ENCODE measurements around the gene AIMP1. TPM values are rescaled to one million over a fixed set of nuclear protein-coding genes. Genes with fewer than 3 reads are reported as not detected.

AIMP1 gene
- total and polyA plus RNA-seq, 12 donors, result 7.3 to 75.2 (median 37.0) TPM

- H3K36me3 ChIP-seq (replicated peaks in 1 of 2), result no peaks in the 10 kb centered on the region
- no peak overlapping the region for H3K4me3 ChIP-seq
- no peaks in the 10 kb centered on the region for H3K9me3 ChIP-seq (replicated peaks in 1 of 3)
- H3K27me3 ChIP-seq, result no peaks in the 10 kb centered on the region
- 84 to 91% (median 89%) methylated on average over 8 of the region's 8 CpGs for WGBS, 4 donors
- TF ChIP-seq CTCF (IDR thresholded peaks at IDR 0.05) (no peak), POLR2A (IDR thresholded peaks at IDR 0.05) (no peak)
- H3K27ac ChIP-seq, result no peak overlapping the region
- no peaks in the 10 kb centered on the region for H3K4me1 ChIP-seq (replicated peaks in 1 of 2)
- no peak for DNase-seq
- intact Hi-C loops (cut with DNase I), result no loop called here
These were observed 29.7 kb upstream of the AIMP1 start for GRCh38 chr4:106286611-106287010.

GRCh38 chr4:106287353-106287969 is 28.9 kb upstream of the AIMP1 start:
- no peak overlapping the region for H3K4me3 ChIP-seq
- TF ChIP-seq POLR2A (IDR thresholded peaks at IDR 0.05) (no peak), CTCF (IDR thresholded peaks at IDR 0.05) (no peak)
- no peak for DNase-seq
- H3K4me1 ChIP-seq (replicated peaks in 1 of 2), result no peaks in the 10 kb centered on the region
- H3K27ac ChIP-seq, result no peak overlapping the region
- no peaks in the 10 kb centered on the region for H3K27me3 ChIP-seq
- no peaks in the 10 kb centered on the region for H3K9me3 ChIP-seq (replicated peaks in 1 of 3)
- no peaks in the 10 kb centered on the region for H3K36me3 ChIP-seq (replicated peaks in 1 of 2)
- intact Hi-C loops (cut with DNase I), result no loop called here

- intact Hi-C loops (cut with DNase I), result no loop called here
- 71 to 74% (median 72%) methylated on average over 2 of the region's 2 CpGs for WGBS, 4 donors
These were observed 26.6 kb upstream of the AIMP1 start for GRCh38 chr4:106289737-106290136.

GRCh38 chr4:106291678-106292077 is 24.7 kb upstream of the AIMP1 start:
- no peak for TF ChIP-seq POLR2A (IDR thresholded peaks at IDR 0.05)
- TF ChIP-seq CTCF (IDR thresholded peaks at IDR 0.05), result no peak
- intact Hi-C loops (cut with DNase I), result no loop called here
- no peaks in the 10 kb centered on the region for H3K4me1 ChIP-seq (replicated peaks in 1 of 2)
- no peak overlapping the region for H3K27ac ChIP-seq
- H3K36me3 ChIP-seq (replicated peaks in 1 of 2), result peaks cover 0 to 16% of the 10 kb centered on the region in 2 donors
- no peaks in the 10 kb centered on the region for H3K9me3 ChIP-seq (replicated peaks in 1 of 3)
- H3K4me3 ChIP-seq, result no peak overlapping the region
- WGBS, 4 donors, result 90 to 99% (median 96%) methylated on average over 5 of the region's 5 CpGs
- DNase-seq, result no peak
- no peaks in the 10 kb centered on the region for H3K27me3 ChIP-seq

More at GRCh38 chr4:106289737-106290136, 26.6 kb upstream of the AIMP1 start:
- Histone ChIP-seq H3K4me3 (no peak overlapping the region), H3K27ac (no peak overlapping the region), H3K9me3 (replicated peaks in 1 of 3) (no peaks in the 10 kb centered on the region), H3K36me3 (replicated peaks in 1 of 2) (peaks cover 0 to 14% of the 10 kb centered on the region in 2 donors), H3K27me3 (no peaks in the 10 kb centered on the region), H3K4me1 (replicated peaks in 1 of 2) (no peaks in the 10 kb centered on the region)
- TF ChIP-seq POLR2A (IDR thresholded peaks at IDR 0.05) (no peak), CTCF (IDR thresholded peaks at IDR 0.05) (no peak)
- no peak for DNase-seq

Data from adrenal gland (tissue), 12 donors.